Stimulated activated CD8-positive, alpha-beta memory T cell treated with anti-CD3 and anti-CD28 coated beads, Interleukin-4, amount 100 ng/mL, for 48 hours (primary cell): ENCODE measurements around the gene HOGA1.

Experiments
- DNase-seq: peaks from one replicate; pipeline ENCODE4 v3.0.0-alpha.2; 2020

The HOGA1 gene

DNA sequence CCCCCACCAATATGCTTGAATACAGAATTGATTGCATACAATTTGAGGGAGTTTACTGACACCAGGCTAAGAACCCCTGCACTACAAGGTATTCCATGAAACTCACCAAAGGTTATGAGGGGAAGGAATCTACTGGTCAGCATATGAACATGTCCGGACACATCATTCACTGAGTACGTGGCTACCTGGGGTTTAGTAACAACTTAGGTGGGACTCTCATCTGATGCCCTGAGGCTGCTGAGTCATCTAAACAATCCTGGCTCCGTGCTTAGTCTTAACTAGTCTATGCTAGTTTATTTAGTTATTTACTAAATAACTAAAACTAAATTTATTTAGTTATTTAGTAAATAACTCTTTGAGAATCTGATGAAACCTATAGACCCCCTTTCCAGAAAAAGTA lies 67.6 kb downstream of the HOGA1 start:
- DNase-seq: no peak

DNA sequence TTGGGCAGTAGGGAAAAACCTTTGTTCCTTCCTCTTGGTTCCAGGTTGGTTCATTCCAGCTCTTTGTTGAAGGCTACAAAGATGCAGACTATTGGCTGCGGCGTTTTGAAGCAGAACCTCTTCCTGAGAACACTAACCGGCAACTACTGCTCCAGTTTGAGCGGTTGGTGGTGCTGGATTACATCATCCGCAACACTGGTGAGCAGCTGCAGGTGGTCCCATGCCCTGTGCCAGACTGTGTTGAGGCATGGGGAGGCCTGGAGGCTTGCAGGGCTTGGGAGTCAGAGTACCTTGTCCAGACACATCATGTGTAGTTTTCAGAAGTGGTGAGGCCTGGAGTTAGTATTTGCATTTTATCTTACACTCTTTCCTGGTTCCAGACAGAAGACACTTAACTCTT lies 72.6 kb downstream of the HOGA1 start:
- DNase-seq: no peak

DNA sequence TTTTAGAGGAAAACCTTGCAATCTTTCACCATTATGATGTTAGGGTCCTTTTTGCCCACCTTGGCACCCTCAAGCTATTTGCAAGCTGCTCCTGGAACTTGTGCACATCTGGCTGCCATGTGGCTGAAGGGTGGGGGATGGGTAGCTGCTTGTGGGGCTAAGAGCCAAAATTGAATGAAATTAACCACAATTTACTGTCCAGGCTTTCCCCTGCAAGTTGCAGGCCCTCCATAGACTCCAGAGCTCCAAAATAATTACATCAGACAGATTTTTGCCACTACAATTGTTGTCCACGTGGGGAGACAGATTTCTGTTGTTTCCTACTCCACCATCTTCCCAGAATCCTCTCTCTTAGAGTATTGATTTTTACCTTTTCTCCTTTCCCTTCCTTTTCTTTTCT lies 75.4 kb downstream of the HOGA1 start:
- no peak for DNase-seq
